Fibroblast of the aortic adventitia (primary cell): ENCODE results near the gene EIF3J. TPM values are rescaled to one million over a fixed set of nuclear protein-coding genes. Genes with fewer than 3 reads are reported as not detected.
"Not testable (repeated sequence)": the region's sequence is repeated elsewhere in the genome, so short reads cannot be mapped to it uniquely, and the experiment has no call there.

Source experiments
- DNase-seq: peaks from one replicate; pipeline ENCODE4 v3.0.0-alpha.2; 2010; ENCODE audit warnings: low read depth
- H3K4me3 ChIP-seq: 2 replicates; pipeline ENCODE4 v1.5.1; 2011; ENCODE audit warnings: low read depth, mild to moderate bottlenecking, control low read depth, low read length, moderate library complexity
- total RNA-seq: library from RNA; depleted of rRNA; stranded (reverse); fragments of >200 nt; gene quantifications from 2 replicates; pipeline ENCODE4 v1.2.3, GENCODE V29; 2012; ENCODE audit warnings: low replicate concordance
- TF ChIP-seq, protein P1 (sequence below): IDR thresholded peaks from 2 replicates; pipeline ENCODE4 v1.5.1; 2011; ENCODE audit warnings: mild to moderate bottlenecking, low read length, control low read depth, inconsistent platforms; ENCODE audit not compliant: insufficient read depth

EIF3J gene
- total RNA-seq, 1 donor: 36.7 TPM

DNA sequence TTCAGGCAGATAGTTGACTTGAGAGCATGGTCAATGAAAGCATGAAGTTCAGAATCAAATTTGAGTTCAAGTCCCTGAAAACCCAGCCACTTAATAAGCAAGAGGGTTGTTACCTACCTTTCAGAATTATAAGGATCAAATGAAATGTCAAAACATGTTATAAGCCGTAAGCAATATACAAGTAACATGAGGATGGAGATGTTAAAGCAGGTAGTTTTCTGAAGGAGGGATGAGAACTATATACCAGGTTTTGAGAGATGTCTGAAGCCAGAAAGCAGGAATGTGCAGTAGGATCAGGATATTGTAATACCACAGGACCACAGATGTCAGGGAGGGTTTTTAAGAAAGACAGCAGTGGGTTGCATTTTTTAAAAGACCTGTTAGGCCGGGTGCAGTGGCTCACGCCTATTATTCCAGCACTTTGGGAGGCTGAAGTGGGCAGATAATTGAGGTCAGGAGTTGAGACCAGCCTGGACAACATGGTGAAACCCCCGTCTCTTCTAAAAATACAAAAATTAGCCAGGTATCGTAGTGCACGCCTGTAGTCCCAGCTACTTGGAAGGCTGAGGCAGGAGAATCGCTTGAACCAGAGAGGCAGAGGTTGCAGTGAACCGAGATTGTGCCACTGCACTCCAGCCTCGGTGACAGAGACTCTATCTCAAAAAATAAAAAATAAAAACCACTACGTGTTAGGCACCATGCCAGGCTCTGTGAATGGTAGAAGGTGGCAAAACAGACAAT, 6.9 kb upstream of the EIF3J start:
- TF ChIP-seq, protein P1, sequence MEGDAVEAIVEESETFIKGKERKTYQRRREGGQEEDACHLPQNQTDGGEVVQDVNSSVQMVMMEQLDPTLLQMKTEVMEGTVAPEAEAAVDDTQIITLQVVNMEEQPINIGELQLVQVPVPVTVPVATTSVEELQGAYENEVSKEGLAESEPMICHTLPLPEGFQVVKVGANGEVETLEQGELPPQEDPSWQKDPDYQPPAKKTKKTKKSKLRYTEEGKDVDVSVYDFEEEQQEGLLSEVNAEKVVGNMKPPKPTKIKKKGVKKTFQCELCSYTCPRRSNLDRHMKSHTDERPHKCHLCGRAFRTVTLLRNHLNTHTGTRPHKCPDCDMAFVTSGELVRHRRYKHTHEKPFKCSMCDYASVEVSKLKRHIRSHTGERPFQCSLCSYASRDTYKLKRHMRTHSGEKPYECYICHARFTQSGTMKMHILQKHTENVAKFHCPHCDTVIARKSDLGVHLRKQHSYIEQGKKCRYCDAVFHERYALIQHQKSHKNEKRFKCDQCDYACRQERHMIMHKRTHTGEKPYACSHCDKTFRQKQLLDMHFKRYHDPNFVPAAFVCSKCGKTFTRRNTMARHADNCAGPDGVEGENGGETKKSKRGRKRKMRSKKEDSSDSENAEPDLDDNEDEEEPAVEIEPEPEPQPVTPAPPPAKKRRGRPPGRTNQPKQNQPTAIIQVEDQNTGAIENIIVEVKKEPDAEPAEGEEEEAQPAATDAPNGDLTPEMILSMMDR: no peak
- no peak for DNase-seq
- H3K4me3 ChIP-seq: no peak overlapping the region

DNA sequence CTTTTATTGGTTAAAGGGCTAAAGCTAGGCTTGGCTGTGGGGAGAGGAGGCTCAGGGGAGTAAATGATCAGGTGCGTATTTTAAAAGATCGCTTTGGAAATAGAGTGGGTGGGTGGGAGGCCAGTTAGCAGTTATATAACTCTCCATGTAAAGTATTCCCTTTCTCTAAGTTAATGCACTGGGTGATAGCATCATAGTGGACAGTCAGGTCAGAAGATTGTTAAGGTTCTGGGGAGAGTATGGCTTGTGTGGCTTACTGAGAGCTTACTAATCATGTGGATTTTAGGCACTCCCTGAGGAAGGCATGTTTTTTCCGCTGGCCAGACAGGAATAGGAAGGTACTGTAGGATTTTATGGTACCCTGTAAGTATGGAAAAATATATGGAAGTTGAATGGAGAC, 6.3 kb upstream of the EIF3J start:
- TF ChIP-seq, protein P1: no peak
- H3K4me3 ChIP-seq: no peak overlapping the region
- DNase-seq: no peak

DNA sequence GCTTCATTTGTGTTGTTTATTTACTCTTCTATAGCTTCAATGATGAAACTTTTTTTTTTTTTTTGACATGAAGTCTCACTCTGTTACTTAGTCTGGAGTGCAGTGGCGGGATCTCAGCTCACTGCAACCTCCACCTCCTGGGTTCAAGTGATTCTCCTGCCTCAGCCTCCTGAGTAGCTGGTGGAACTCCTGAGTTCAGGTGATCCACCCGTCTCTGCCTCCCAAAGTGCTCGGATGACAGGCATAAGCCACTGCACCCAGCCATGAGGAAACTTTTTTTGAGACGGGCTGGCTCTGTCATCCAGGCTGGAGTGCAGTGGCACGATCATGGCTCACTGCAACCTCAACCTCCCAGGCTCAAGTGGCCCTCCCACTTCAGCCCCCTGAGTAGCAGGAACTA, 4.7 kb upstream of the EIF3J start:
- not testable (repeated sequence) for DNase-seq, H3K4me3 ChIP-seq

DNA sequence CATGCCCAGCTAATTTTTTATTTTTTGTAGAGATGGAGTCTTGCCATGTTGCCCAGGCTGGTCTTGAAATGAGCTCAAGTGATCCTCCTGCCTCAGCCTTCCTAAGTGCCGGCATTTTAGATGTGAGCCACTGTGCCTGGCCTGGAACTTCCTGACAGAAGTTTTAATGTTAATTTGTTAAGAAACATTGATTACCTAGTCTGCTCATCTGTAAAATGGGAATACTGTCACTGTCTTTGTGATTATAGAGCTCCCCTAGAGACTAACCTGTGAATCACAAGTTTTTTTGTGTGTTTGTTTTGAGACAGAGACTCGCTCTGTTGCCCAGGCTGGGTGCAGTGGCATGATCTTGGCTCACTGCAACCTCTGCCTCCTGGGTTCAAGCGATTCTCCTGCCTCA, 4.3 kb upstream of the EIF3J start:
- H3K4me3 ChIP-seq: no peak overlapping the region
- no peak for DNase-seq
- TF ChIP-seq, protein P1: no peak

DNA sequence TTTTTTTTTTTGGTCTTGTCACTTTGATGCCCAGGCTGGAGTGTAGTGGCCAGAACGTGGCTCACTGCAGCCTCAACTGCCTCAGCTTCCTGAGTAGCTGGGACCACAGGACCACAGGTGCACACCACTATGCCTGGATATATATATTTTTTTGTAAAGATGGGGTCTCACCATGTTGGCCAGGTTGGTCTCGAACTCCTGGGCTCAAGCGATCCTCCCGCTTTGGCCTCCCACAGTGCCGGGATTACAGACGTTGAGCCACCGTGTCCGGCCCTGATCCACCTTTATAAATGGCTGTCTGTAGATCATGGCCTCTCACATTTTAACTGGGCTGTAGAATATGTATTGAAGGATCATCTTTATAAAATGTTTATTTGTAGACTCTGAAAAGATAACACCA, 1.9 kb upstream of the EIF3J start:
- no peak overlapping the region for H3K4me3 ChIP-seq
- no peak for DNase-seq
- TF ChIP-seq, protein P1: no peak

DNA sequence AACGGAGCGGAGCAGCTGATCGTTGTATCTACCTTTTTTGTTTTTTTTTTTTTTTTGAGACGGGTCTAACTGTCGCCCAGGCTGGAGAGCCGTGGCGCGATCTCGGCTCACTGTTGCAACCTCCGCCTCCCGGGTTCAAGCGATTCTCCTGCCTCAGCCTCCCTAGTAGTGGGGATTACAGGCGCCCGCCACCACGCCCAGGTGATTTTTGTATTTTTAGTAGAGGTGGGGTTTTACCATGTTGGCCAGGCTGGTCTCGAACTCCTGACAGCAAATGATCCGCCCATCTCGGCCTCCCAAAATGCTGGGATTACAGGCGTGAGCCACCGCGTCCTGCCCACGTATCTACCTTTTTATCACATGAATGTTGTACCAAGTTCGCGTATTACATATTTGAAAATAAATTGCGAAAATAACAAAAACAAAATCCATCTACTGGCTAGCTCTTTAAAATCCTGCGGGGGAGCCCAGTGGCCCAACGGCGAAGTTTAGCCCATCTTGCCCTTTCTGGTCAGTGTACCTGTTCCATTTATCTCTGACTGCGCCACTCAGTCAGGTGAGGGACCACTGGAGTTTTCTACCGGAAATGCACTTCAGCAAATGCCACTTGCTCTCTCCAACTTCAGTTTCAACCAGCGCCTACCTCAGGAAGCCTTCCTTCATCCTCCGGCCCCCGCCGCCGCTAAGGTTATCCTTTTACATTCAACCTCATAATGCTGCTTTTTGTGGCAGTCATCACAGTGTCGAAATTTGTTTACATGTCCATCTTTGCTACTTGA, 1.2 kb upstream of the EIF3J start:
- TF ChIP-seq, protein P1: no peak
- peak overlapping the region; percentile 69 for H3K4me3 ChIP-seq
- no peak for DNase-seq

DNA sequence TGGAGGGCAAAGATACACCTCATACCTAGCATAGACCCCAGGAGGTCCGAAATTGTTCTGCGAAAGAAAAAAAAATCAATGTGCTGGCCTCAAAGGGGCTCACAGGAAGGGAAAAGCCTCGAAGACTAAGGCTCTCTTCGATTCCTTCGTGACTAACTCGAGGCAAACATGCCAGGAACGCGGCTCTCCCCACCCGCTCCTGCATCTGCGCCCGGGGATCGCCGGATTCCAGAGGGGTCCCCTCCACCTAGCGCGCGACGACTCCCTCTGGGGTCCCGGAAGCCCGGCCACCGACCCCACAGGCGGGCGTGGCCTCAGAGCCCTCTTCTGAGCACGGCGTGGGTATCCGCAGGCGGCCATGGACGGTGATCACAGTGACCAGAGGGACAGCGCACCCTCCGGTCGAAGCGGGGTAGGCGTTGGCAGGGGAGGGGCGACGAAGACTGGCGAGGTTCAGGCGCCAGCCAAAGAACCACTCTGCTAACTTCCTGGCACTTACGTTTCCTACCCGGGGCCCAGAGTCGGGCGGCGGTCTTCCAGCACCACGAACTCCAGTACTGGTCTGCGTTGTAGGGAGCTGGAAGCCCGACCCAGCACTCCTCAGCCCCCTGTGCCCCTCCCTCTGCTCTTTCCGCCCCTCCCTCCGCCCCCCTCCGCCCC, 515 bp upstream of the EIF3J start:
- TF ChIP-seq, protein P1: peak; percentile 61
- H3K4me3 ChIP-seq: peak overlapping the region; percentile 69
- peak; percentile 73 for DNase-seq
